SK-N-SH (cell line): ENCODE measurements around the gene GSG1L.

Source experiments
- CTCF ChIP-seq: fragments of 200-600 bp; sonication (generic); IDR thresholded peaks from 2 replicates; pipeline ENCODE4 v1.6.1; 2017; ENCODE audit warnings: antibody characterized with exemption, mild to moderate bottlenecking, moderate library complexity
- EP300 ChIP-seq, 2 experiments: IDR thresholded peaks; 2 replicates each; pipeline versions ENCODE4 v1.4.0 to v1.6.1; 2012; ENCODE audit warnings: borderline replicate concordance in 1 of 2, low read depth in 1 of 2, low read length in 1 of 2
- FOSL2 ChIP-seq: IDR thresholded peaks from 2 replicates; pipeline ENCODE4 v1.4.0; 2012; ENCODE audit warnings: low read depth, mild to moderate bottlenecking, moderate library complexity, borderline replicate concordance
- FOXM1 ChIP-seq: IDR thresholded peaks from 2 replicates; pipeline ENCODE4 v1.4.0; 2012; ENCODE audit warnings: low read depth, mild to moderate bottlenecking
- JUND ChIP-seq: IDR thresholded peaks from 2 replicates; pipeline ENCODE4 v1.4.0; 2012
- POLR2AphosphoS5 ChIP-seq: IDR thresholded peaks from 2 replicates; pipeline ENCODE4 v1.6.1; 2012; ENCODE audit warnings: low read depth, low read length
- RCOR1 ChIP-seq: fragments of 150-350 bp; IDR thresholded peaks from 2 replicates; pipeline ENCODE4 v1.6.1; 2017; ENCODE audit warnings: antibody characterized with exemption, low read length
- SMC3 ChIP-seq: IDR thresholded peaks from 2 replicates; pipeline ENCODE4 v1.6.1; 2012; ENCODE audit warnings: low read depth, low read length, improper control_type of control experiment
- TCF12 ChIP-seq: IDR thresholded peaks from 2 replicates; pipeline ENCODE4 v1.4.0; 2012

- TF ChIP-seq CTCF, result no peak
- TF ChIP-seq SMC3, result no peak
- no peak for TF ChIP-seq TCF12
- TF ChIP-seq FOSL2, result no peak
- no peak for TF ChIP-seq FOXM1
- TF ChIP-seq POLR2AphosphoS5, result no peak
- no peak for TF ChIP-seq JUND
- TF ChIP-seq EP300 (IDR thresholded peaks at IDR 0.05; ENCODE audit: borderline replicate concordance in 1 of 2, low read depth in 1 of 2, low read length in 1 of 2), result no peak
- no peak for TF ChIP-seq RCOR1
These were observed 216.4 kb downstream of the GSG1L start for GRCh38 chr16:27847030-27847550.
